Measurements from ENCODE around the gene ADAMTS15.

Gene ADAMTS15

DNA sequence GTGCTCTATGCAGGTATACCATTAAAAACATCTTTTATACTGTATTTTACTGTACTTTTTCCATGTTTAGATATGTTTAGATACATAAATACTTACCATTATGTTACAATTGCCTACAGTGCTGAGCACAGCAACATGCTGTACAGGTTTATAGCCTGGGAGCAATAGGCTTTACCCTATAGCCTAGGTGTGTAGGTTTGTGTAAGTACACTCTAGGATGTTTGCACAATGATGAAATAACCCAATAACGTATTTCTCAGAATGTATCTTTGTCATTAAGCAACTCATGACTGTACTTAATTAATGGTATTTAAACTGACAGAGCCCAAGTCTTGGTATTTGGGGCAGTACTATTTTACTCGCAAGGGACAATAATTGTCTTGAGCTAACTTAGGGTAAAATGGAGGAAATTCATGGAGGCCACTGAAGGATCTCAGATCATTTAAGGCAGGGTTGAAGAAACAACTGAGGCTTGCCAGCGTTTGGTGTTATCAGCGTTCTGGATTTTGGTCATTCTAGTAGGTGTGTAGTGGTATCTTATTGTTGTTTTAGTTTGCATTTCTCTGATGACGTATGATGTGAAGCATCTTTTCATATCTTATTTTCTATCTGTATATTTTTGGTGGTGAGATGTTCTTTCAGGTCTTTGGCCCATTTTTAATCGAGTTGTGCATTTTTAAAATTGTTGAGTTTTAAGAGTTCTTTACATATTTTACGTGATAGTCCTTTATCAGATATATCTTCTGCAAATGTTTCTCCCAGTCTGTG is 42.4 kb downstream of the ADAMTS15 start:
- TF ChIP-seq, protein P1, sequence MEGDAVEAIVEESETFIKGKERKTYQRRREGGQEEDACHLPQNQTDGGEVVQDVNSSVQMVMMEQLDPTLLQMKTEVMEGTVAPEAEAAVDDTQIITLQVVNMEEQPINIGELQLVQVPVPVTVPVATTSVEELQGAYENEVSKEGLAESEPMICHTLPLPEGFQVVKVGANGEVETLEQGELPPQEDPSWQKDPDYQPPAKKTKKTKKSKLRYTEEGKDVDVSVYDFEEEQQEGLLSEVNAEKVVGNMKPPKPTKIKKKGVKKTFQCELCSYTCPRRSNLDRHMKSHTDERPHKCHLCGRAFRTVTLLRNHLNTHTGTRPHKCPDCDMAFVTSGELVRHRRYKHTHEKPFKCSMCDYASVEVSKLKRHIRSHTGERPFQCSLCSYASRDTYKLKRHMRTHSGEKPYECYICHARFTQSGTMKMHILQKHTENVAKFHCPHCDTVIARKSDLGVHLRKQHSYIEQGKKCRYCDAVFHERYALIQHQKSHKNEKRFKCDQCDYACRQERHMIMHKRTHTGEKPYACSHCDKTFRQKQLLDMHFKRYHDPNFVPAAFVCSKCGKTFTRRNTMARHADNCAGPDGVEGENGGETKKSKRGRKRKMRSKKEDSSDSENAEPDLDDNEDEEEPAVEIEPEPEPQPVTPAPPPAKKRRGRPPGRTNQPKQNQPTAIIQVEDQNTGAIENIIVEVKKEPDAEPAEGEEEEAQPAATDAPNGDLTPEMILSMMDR (IDR thresholded peaks at IDR 0.05; ENCODE audit: poor library complexity, severe bottlenecking) = no peak
- Histone ChIP-seq H3K4me3 (ENCODE audit: severe bottlenecking) (no peak overlapping the region), H3K27ac (ENCODE audit: poor library complexity, severe bottlenecking) (no peak overlapping the region), H3K9me3 (ENCODE audit: severe bottlenecking) (no peaks in the 10 kb centered on the region), H3K27me3 (ENCODE audit: insufficient read depth, poor library complexity, severe bottlenecking) (no peaks in the 10 kb centered on the region), H3K36me3 (ENCODE audit: low read depth) (no peaks in the 10 kb centered on the region), H3K4me1 (ENCODE audit: insufficient read depth, poor library complexity, severe bottlenecking) (no peaks in the 10 kb centered on the region)
- ATAC-seq (ENCODE audit: low read depth) (0 out of 3 replicates have a peak, but pooled peaks have one; percentile 23), DNase-seq (ENCODE audit: low spot score) (no peak)

DNA sequence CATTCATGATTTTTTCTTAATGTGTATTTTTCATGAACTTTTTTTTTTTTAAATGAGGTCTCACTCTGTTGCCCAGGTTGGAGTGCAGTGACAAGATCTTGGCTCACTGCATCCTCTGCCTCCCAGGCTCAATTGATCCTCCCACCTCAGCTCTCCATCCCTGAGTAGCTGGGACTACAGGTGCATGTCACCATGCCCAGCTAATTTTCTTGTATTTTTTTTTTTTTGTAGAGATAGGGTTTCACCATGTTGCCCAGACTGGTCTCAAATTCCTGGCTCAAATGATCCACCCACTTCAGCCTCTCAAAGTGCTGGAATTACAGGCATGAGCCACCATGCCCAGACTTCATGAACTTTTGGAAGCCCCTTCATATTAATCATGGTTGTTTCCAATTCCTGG is 49.7 kb downstream of the ADAMTS15 start:
- TF ChIP-seq, protein P1 (IDR thresholded peaks at IDR 0.05; ENCODE audit: poor library complexity, severe bottlenecking) = no peak

DNA sequence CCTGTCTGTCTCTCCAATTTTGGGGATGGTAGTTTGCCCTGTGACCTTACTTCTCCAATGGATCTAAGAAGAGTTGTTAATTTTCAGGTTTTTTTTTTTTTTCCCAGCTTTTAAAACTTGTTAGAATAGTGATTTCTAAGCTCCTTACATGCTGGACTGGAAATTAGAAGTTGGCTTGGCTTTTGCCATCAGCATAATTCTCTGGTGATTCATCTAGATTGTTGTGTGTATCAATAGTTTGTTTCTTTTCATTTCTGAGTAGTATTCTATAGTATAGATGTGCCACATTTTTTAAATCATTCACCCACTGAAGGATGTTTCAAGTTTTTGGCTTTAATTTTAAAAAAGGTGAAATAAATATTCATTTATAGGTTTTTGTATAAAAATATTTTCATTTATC is 51.4 kb downstream of the ADAMTS15 start:
- H3K36me3 ChIP-seq (ENCODE audit: low read depth) = no peaks in the 10 kb centered on the region
- no peaks in the 10 kb centered on the region for H3K9me3 ChIP-seq (ENCODE audit: severe bottlenecking)
- no peaks in the 10 kb centered on the region for H3K27me3 ChIP-seq (ENCODE audit: insufficient read depth, poor library complexity, severe bottlenecking)
- no peaks in the 10 kb centered on the region for H3K4me1 ChIP-seq (ENCODE audit: insufficient read depth, poor library complexity, severe bottlenecking)
- TF ChIP-seq, protein P1 (IDR thresholded peaks at IDR 0.05; ENCODE audit: poor library complexity, severe bottlenecking) = no peak
- H3K4me3 ChIP-seq (ENCODE audit: severe bottlenecking) = no peak overlapping the region
- H3K27ac ChIP-seq (ENCODE audit: poor library complexity, severe bottlenecking) = no peak overlapping the region
- no peak for ATAC-seq (ENCODE audit: low read depth)
- no peak for DNase-seq (ENCODE audit: low spot score)

More for the DNA sequence above, 49.7 kb downstream of the ADAMTS15 start:
- no peak for DNase-seq (ENCODE audit: low spot score)
- Histone ChIP-seq H3K36me3 (ENCODE audit: low read depth) (no peaks in the 10 kb centered on the region), H3K27me3 (ENCODE audit: insufficient read depth, poor library complexity, severe bottlenecking) (no peaks in the 10 kb centered on the region), H3K4me1 (ENCODE audit: insufficient read depth, poor library complexity, severe bottlenecking) (no peaks in the 10 kb centered on the region), H3K9me3 (ENCODE audit: severe bottlenecking) (no peaks in the 10 kb centered on the region), H3K4me3 (ENCODE audit: severe bottlenecking) (no peak overlapping the region), H3K27ac (ENCODE audit: poor library complexity, severe bottlenecking) (no peak overlapping the region)
- ATAC-seq (ENCODE audit: low read depth) = no peak

DNA sequence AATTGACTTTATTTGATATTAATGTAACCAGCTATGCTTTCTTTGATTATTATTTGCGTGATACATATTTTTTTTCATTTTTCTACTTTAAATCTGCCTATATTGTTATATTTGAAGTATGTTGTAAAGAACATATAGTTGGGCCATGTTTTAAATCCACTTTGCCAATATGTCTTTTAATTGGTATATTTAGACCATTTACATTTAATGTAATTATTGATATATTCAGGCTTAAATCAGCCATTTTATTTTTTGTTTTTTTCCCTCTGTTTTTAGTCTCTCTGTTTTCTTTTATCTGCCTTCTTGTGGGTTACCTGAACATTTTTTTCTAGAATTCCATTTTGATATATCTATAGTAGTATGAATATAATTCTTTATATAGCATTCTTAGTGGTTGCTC is 55.9 kb downstream of the ADAMTS15 start:
- TF ChIP-seq, protein P1 (IDR thresholded peaks at IDR 0.05; ENCODE audit: poor library complexity, severe bottlenecking) = no peak
- ATAC-seq (ENCODE audit: low read depth) (no peak), DNase-seq (ENCODE audit: low spot score) (no peak)
- H3K36me3 ChIP-seq (ENCODE audit: low read depth) = no peaks in the 10 kb centered on the region
- H3K4me1 ChIP-seq (ENCODE audit: insufficient read depth, poor library complexity, severe bottlenecking) = no peaks in the 10 kb centered on the region
- no peaks in the 10 kb centered on the region for H3K9me3 ChIP-seq (ENCODE audit: severe bottlenecking)
- no peak overlapping the region for H3K4me3 ChIP-seq (ENCODE audit: severe bottlenecking)
- no peaks in the 10 kb centered on the region for H3K27me3 ChIP-seq (ENCODE audit: insufficient read depth, poor library complexity, severe bottlenecking)
- no peak overlapping the region for H3K27ac ChIP-seq (ENCODE audit: poor library complexity, severe bottlenecking)

DNA sequence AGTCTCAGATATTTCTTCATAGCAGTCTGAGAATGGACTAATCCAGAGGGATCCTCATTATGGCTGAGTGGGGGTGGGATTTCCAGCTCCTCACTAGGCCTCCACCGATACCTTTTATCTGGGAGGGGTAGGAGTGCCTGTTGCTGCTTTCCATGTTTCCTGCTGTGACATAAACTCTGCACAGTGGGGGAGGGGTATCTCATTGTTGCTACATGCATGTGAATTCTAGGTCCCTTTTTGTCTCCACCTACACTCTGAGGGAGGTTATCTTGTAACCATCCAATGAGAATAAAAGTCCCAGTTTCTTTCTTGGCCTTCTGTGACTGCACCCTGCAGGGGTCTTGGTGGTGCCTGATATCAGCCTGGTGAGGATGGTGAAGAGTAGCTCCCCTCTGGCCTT is 60.5 kb downstream of the ADAMTS15 start:
- H3K9me3 ChIP-seq (ENCODE audit: severe bottlenecking) = no peaks in the 10 kb centered on the region
- H3K4me3 ChIP-seq (ENCODE audit: severe bottlenecking) = no peak overlapping the region
- H3K27ac ChIP-seq (ENCODE audit: poor library complexity, severe bottlenecking) = no peak overlapping the region

More for the DNA sequence above, 60.5 kb downstream of the ADAMTS15 start:
- Histone ChIP-seq H3K36me3 (ENCODE audit: low read depth) (no peaks in the 10 kb centered on the region), H3K4me1 (ENCODE audit: insufficient read depth, poor library complexity, severe bottlenecking) (no peaks in the 10 kb centered on the region), H3K27me3 (ENCODE audit: insufficient read depth, poor library complexity, severe bottlenecking) (no peaks in the 10 kb centered on the region)
- ATAC-seq (ENCODE audit: low read depth) (no peak), DNase-seq (ENCODE audit: low spot score) (no peak)
- TF ChIP-seq, protein P1 (IDR thresholded peaks at IDR 0.05; ENCODE audit: poor library complexity, severe bottlenecking) = no peak

Measured in RWPE2 (cell line).